Measurements from ENCODE around the gene TTBK2.

The TTBK2 gene

DNA sequence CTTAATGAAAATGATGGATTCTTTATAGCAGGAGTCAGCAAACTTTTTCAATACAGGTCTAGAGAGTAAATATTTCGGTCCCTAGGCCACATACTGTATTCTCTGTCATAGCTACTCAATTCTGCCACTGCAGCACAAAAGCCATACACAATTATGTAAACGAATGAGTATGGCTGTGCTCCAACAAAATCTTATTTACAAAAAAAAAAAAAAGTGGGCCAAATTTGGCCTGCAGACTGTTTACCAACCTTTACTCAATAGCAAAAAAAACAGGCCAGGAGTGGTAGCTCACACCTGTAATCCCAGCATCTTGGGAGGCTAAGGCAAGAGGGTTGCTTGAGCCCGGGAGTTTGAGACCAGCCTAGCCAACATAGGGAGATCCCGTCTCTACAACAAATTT is 41.1 kb downstream of the TTBK2 start:
- DNase-seq = no peak
- TF ChIP-seq GATA1 (IDR thresholded peaks at IDR 0.05; ENCODE audit: low read depth, low read length) = no peak
- TF ChIP-seq POLR2A (IDR thresholded peaks at IDR 0.05; ENCODE audit: low read length) = no peak

DNA sequence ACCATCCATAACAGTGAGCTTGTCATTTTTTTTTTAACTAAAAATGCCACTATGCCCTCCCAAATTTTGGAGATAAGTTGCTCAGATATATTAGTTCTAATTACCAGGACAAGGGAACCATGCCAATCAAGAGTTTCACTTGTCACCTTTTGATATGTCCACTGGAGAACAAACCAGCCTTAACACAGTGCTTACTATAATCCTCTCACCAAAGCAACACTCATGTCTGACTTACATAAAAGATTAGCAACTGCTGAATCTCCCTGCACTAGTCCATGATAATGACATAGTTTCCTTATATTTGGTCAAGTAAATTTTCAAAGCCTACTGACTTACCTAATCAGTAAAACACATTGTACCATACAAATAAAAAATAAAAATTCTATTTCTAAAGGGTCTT is 44.4 kb downstream of the TTBK2 start:
- no peak for TF ChIP-seq GATA1 (IDR thresholded peaks at IDR 0.05; ENCODE audit: low read depth, low read length)
- TF ChIP-seq POLR2A (IDR thresholded peaks at IDR 0.05; ENCODE audit: low read length) = no peak
- DNase-seq = no peak

DNA sequence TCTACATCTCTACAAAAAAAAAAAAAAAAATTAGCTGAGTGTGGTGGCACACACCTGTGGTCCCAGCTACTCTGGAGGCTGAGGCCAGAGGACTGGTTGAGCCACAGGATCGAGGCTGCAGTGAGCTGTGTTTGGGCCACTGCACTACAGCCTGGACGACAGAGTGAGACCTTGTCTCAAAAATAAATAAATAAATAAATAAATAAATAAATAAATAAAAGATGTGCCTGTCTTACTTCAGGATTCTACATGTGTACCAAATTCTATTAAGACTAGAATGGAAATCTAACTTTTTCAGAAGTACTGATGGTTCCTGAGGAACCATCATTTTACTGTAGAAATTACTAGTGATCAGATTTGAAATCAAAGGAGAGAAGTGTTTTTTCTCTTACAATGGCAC is 51.9 kb downstream of the TTBK2 start:
- no peak for DNase-seq
- TF ChIP-seq POLR2A (IDR thresholded peaks at IDR 0.05; ENCODE audit: low read length) (no peak), GATA1 (IDR thresholded peaks at IDR 0.05; ENCODE audit: low read depth, low read length) (no peak)

DNA sequence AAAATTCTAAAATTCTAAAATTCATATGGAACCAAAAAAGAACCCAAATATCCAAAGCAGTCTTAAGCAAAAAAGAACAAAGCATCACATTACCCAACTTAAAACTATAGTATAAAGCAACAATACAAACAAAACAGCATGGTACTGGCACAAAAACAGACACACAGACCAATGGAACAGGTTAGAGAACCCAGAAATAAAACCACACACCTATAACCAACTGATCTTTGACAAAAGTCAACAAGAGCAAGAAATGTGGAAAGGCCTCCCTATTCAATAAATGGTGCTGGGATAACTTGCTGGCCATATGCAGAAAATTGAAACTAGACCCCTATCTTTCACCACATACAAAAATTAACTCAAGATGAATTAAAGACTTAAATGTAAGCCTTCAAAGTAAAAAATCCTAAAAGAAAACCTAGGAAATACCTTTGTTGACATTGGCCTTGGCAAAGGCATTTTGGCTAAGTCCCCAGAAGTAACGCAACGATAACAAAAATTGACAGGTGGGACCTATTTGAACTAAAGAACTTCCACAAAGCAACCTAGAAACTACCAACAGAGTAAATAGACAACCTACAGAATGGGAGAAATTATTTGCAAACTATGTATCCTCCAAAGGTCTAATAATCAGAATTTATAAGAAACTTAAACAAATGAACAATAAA is 56.9 kb downstream of the TTBK2 start:
- no peak for DNase-seq
- TF ChIP-seq GATA1 (IDR thresholded peaks at IDR 0.05; ENCODE audit: low read depth, low read length) = no peak
- no peak for TF ChIP-seq POLR2A (IDR thresholded peaks at IDR 0.05; ENCODE audit: low read length)

DNA sequence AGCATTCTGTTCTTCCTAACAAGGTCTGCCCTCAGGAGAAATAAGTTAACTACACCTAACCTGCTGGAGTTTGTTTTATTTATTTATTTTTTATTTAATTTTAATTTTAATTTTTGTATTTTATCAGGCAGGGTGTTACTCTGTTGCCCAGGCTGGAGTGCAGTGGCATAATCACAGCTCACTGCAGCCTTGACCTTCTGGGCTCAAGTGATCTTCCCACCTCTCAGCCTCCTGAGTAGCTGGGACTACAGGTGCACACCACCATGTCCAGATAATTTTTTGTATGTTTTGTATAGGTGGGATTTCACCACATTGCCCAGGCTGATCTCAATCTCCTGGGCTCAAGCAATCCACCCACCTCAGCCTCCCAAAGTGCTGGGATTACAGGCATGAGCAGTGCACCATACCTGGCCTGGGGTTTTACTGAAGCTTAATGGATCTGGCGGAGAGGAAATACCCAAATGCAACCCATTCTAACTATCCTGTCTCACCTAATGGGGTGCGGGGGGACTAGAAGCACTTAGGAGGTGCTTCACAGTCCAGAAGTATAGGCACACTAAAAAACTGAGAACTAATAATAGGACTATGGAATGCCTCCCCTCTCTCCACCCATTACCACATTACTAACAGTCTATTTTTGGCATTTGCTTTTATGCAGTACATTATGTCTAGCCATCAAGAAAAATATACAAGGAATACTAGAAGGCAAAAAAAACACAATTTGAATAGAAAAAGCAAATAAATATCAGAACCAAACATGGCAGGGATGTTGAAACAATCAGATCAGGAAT is 61.4 kb downstream of the TTBK2 start:
- TF ChIP-seq POLR2A (IDR thresholded peaks at IDR 0.05; ENCODE audit: low read length) (no peak), GATA1 (IDR thresholded peaks at IDR 0.05; ENCODE audit: low read depth, low read length) (no peak)
- DNase-seq = no peak

DNA sequence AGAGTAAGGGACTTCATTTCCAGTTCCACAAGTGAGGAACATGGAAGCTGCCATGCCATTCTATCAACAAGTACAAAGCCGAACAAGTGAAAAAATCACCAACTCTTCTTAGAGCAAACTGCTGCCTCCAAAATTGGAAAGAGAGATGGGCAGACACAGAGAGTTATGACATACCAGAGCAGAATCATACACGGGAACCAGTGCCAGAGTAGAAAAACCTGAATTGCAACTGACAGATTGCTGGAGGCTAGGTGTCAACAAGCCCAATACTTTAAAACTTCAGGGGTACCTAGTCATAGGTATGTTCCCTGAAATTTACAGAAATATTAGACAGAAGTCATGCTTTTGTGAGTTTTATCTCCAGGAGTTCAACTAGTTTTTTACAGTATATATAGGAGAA is 62.0 kb downstream of the TTBK2 start:
- no peak for TF ChIP-seq GATA1 (IDR thresholded peaks at IDR 0.05; ENCODE audit: low read depth, low read length)
- no peak for TF ChIP-seq POLR2A (IDR thresholded peaks at IDR 0.05; ENCODE audit: low read length)
- DNase-seq = no peak

DNA sequence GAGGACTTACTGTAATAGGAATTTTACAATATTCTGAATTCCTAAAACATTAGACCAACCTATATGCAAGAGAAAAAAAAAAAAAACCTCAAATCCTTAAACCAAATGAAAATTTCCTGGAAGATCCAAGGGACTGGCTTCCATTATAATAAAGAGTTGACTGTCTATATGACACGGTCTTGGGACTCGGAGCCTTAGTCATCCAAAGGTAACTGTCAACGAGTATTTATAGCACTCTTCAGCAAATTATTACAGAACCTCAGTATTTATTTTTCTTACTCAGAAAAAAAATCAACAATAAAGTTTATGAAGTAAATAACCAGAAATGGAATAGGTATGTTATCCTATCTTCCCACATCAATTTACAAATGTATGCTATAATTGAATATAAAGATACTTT is 66.0 kb downstream of the TTBK2 start:
- DNase-seq = no peak
- TF ChIP-seq GATA1 (IDR thresholded peaks at IDR 0.05; ENCODE audit: low read depth, low read length) (no peak), POLR2A (IDR thresholded peaks at IDR 0.05; ENCODE audit: low read length) (no peak)

DNA sequence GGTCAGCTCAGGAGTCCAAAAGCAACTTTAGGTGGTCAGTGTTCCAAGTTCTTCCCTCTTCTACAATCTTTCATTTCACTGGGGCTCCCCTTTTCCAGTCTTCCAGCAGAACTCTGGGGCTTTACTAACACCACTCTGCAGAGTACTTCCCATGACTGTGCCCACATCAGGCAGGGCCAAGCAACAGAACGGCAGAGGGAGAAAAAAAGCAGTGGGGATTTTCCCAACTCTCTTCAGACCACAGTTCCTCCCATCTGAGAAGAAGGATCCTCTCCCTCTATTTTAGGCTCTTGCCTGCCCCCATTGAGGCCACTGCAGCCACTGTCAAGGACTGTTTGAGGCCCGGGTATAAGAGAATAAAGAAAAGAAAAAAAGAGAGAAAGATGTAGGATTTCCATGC is 70.7 kb downstream of the TTBK2 start:
- no peak for DNase-seq
- TF ChIP-seq POLR2A (IDR thresholded peaks at IDR 0.05; ENCODE audit: low read length) = no peak

DNA sequence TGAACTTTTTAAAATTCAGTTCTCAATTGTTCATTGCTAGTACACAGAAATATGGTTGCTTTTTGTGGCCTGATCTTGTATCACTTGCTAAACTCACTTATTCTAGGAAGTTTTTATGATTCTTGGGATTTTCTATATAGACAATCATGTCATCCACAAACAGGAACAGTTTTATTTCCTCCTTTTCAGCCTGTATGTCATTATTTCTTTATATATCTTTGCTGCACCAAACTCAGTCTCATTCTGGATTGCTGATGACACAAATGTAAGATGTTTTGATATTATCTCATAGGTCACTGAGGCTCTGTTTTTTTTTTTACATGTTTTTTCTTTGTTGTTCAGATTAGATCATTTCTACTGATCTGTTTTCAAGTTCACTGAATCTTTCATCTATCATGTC is 71.7 kb downstream of the TTBK2 start:
- TF ChIP-seq POLR2A (IDR thresholded peaks at IDR 0.05; ENCODE audit: low read length) = no peak
- no peak for TF ChIP-seq GATA1 (IDR thresholded peaks at IDR 0.05; ENCODE audit: low read depth, low read length)
- DNase-seq = no peak

DNA sequence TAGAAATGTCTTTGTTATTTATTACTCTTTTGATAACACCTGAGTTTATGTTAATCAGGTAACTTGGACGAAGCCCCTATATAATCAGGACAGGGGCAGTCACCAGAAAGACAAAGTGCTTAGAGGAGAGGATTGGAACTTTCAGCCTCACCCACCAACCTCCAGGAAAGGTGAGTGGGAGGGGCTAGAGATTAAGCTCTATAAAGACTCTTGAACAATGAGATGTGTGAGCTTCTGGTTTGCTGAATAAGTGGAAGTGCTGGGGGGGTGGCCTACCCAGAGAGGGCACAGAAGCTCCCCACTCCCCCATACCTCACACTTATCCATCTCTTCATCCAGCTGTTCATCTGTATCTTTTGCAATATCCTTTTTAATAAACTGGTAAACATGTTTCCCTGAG is 73.9 kb downstream of the TTBK2 start:
- no peak for DNase-seq
- no peak for TF ChIP-seq GATA1 (IDR thresholded peaks at IDR 0.05; ENCODE audit: low read depth, low read length)
- TF ChIP-seq POLR2A (IDR thresholded peaks at IDR 0.05; ENCODE audit: low read length) = no peak

DNA sequence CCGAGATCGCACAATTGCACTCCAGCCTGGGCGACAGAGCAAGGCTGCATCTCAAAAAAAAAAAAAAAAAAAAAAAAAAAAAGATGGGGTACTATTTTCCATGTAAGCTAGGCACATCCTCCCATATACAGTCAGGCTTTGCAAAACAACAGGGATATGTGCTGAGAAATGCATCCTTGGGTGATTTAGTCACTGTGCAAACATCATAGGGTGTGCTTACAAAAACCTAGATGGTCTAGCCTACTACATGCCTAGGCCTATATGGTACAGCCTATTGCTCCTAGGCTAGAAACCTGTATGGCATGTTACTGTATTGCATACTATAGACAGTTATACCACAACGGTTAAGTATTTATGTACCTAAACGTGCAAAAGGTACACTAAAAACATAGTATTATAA is 75.0 kb downstream of the TTBK2 start:
- TF ChIP-seq POLR2A (IDR thresholded peaks at IDR 0.05; ENCODE audit: low read length) (no peak), GATA1 (IDR thresholded peaks at IDR 0.05; ENCODE audit: low read depth, low read length) (no peak)
- no peak for DNase-seq

DNA sequence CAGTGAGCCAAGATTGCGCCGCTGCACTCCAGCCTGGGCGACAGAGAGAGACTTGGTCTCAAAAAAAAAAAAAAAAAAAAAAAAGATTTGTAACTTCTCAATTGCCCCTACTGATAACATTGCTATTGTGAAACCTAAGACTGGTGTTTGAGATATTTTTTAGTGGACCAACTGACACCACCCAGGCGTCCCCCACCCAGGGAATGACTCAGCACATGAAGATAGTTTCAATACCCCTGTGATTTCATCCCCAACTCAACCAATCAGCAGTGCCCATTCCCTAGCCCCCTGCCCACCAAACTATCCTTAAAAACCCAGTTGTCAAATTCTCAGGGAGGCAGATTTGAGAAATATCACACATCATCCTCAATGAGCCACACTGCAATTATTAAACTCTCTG is 76.9 kb downstream of the TTBK2 start:
- TF ChIP-seq GATA1 (IDR thresholded peaks at IDR 0.05; ENCODE audit: low read depth, low read length) (no peak), POLR2A (IDR thresholded peaks at IDR 0.05; ENCODE audit: low read length) (no peak)
- peak; percentile 46 to 64 for DNase-seq

DNA sequence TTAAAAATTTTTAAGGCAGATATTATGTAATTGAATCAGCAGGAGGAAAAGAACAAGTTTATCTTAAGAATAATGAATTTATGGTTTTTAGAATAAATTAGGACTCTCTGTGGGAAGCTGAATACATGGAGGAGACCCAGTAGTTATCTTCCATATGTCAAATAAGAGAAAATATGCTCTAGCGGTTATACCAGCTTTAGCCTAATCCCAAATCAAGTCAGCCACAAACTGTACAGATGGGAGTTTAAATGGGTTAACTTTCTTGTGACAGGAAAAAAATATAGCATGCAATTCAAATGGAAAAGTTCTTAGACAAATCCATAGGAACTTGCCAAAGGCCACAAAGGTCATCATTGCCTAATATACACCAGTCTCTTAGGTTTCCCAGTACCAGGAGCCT is 84.3 kb downstream of the TTBK2 start:
- DNase-seq = no peak
- TF ChIP-seq GATA1 (IDR thresholded peaks at IDR 0.05; ENCODE audit: low read depth, low read length) (no peak), POLR2A (IDR thresholded peaks at IDR 0.05; ENCODE audit: low read length) (no peak)

DNA sequence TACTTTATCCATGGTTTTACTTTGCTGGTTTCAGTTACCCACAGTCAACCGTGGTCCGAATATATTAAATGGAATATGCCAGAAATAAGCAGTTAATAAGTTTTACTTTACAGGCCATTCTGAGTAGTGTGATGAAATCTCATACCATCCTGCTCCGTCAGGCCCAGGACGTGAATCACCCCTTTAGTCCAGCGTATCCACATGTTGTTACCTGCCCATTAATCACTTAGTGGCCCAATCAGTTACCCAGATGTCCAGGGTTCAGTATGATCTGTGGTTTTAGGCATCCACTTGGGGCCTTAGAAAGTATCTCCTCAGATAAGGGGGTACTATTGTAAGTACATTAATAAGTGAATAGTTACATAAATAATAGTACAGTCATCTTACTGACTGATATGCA is 88.0 kb downstream of the TTBK2 start:
- TF ChIP-seq GATA1 (IDR thresholded peaks at IDR 0.05; ENCODE audit: low read depth, low read length) = no peak
- no peak for TF ChIP-seq POLR2A (IDR thresholded peaks at IDR 0.05; ENCODE audit: low read length)
- DNase-seq = no peak

DNA sequence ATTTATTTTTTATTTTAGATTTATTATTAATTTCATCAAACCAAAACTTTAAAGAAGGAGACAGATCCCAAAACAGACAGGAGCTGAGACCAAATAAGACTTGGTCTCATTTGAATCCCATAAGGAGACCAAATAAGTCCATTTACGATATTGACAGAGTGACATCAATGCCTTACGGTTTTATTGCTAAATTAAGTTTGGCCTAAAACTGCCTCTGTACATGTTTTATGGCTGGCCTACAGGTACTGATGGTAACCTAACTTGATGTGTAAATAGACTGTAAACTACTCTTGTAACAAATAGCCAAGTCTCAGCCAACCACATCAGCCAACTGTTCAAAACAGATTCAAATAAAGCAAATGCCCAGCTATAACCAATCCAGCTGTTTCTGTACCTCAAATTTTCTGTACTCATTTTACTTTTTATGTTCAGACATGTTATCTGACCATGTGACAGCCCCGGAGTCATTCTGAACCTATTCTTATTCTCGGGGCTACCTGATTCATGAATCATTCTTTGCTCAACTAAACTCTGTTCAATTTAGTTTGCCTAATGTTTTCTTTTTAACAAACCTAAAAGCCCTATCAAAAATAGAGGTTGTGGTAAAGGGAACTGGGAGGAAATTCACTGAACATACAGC is 94.2 kb downstream of the TTBK2 start:
- TF ChIP-seq POLR2A (IDR thresholded peaks at IDR 0.05; ENCODE audit: low read length) = no peak
- TF ChIP-seq GATA1 (IDR thresholded peaks at IDR 0.05; ENCODE audit: low read depth, low read length) = no peak
- DNase-seq = no peak
